Measurements from ENCODE around the gene MCF2L2.

DNA sequence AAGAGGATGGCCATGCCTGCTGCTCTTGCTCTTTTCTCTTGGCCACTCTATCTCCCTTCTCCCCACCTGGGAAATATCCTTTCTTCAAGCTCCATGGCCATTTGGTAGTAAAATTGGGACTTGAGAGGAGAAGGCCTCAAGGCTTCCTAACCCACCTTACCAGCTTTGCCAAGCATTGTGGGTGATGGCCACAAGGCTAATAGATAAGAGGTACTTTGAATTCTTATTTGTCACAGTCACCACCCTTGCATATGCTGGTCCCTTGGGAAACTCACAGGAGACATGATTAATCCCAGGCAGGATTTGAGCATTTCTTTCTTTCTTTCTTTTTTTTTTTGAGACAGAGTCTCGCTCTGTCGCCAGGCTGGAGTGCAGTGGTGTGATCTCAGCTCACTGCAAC, 138.2 kb downstream of the MCF2L2 start:
- TF ChIP-seq, protein P1, sequence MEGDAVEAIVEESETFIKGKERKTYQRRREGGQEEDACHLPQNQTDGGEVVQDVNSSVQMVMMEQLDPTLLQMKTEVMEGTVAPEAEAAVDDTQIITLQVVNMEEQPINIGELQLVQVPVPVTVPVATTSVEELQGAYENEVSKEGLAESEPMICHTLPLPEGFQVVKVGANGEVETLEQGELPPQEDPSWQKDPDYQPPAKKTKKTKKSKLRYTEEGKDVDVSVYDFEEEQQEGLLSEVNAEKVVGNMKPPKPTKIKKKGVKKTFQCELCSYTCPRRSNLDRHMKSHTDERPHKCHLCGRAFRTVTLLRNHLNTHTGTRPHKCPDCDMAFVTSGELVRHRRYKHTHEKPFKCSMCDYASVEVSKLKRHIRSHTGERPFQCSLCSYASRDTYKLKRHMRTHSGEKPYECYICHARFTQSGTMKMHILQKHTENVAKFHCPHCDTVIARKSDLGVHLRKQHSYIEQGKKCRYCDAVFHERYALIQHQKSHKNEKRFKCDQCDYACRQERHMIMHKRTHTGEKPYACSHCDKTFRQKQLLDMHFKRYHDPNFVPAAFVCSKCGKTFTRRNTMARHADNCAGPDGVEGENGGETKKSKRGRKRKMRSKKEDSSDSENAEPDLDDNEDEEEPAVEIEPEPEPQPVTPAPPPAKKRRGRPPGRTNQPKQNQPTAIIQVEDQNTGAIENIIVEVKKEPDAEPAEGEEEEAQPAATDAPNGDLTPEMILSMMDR (conservative IDR thresholded peaks at IDR 0.05): no peak
- TF ChIP-seq EZH2 (IDR thresholded peaks at IDR 0.05; ENCODE audit: low read depth): no peak
